SH-SY5Y (cell line): ENCODE data around the gene TENM4.

Source experiments
- GATA2 ChIP-seq: IDR thresholded peaks from 2 replicates; pipeline ENCODE4 v1.6.1; 2011; ENCODE audit warnings: mild to moderate bottlenecking, low read depth, low read length
- GATA3 ChIP-seq: IDR thresholded peaks from 2 replicates; pipeline ENCODE4 v1.6.1; 2011; ENCODE audit warnings: low read depth, mild to moderate bottlenecking, low read length, moderate library complexity

The TENM4 gene

GRCh38 chr11:79192836-79193235 is 248.0 kb downstream of the TENM4 start:
- TF ChIP-seq GATA2 (no peak), GATA3 (no peak)

GRCh38 chr11:79189601-79190000 is 251.2 kb downstream of the TENM4 start:
- TF ChIP-seq GATA2 = no peak
- TF ChIP-seq GATA3 = no peak

GRCh38 chr11:79189055-79189454 is 251.8 kb downstream of the TENM4 start:
- no peak for TF ChIP-seq GATA3
- TF ChIP-seq GATA2 = no peak

DNA sequence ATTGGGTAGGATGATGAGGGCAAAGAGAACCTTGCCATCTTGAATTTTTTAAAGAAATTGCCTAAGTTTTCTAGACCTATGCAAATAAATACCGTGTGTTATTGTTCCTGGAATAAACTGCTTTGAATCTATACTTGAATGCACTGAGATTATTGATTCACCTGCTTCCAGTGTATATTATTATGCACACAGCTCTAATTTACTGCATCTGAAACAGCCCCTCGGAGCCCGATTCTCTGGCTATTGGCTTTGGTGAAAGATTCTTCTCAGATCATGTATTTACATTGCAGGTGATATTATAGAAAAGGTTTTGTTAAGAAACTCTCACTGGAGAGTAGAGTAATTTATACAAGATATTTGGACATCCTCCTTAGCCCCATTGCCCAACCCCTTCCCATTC is 254.2 kb downstream of the TENM4 start:
- no peak for TF ChIP-seq GATA2
- TF ChIP-seq GATA3 = no peak

DNA sequence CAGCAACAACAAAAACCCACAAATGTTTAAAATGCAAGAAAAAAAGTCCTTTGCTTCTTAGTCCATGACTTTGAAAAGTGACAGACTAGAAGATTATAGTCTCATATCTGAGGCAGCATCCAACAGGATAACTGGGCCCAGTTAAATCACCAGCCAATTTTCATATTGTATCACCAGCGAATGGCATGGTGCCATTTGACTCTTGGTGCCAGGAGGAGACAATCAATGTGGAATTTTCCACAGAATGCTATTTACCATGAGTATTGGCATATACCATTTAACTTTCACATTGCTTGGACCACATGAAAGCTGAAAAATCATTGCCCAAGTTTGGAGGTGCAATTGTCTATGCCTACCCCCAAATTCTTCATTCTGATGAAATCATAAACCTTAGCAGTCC is 255.5 kb downstream of the TENM4 start:
- TF ChIP-seq GATA3 (no peak), GATA2 (no peak)

- TF ChIP-seq GATA3 (no peak), GATA2 (no peak)
These were observed 256.5 kb downstream of the TENM4 start for GRCh38 chr11:79184285-79184684.

DNA sequence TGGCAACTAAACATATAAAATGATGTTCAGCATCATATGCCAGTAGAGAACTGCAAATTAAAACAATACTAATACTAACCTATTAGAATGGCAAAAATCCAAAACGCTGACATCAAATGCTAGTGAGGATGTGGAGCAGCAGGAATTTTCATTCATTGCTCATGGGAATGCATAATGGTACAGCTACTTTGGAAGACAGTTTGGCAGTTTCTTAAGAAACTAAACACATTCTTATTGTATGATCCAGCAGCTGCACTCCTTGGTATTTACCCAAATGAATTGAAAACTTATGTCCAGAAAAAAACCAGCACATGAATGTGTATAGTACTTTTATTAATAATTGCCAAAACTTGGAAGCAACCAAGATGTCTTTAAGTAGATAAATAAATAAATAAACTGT is 258.0 kb downstream of the TENM4 start:
- TF ChIP-seq GATA2 = no peak
- no peak for TF ChIP-seq GATA3

DNA sequence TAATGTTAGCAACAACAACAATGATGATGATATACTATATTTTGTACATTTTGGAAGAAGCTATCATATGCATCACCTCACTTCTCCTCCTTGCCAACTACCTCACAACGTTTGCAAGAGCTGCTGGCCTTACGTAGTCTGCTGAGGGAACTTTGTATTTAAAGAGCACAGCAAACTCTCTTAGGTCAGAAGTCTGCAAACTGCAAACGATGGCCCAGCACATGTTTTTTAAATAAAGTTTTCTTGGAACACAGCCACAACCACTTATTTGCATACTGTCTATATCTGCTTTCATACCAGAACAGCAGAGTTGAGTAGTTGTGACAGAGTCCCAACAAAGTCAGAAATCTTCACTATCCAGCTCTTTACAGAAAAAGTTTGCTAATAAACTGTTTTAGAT is 261.7 kb downstream of the TENM4 start:
- no peak for TF ChIP-seq GATA3

DNA sequence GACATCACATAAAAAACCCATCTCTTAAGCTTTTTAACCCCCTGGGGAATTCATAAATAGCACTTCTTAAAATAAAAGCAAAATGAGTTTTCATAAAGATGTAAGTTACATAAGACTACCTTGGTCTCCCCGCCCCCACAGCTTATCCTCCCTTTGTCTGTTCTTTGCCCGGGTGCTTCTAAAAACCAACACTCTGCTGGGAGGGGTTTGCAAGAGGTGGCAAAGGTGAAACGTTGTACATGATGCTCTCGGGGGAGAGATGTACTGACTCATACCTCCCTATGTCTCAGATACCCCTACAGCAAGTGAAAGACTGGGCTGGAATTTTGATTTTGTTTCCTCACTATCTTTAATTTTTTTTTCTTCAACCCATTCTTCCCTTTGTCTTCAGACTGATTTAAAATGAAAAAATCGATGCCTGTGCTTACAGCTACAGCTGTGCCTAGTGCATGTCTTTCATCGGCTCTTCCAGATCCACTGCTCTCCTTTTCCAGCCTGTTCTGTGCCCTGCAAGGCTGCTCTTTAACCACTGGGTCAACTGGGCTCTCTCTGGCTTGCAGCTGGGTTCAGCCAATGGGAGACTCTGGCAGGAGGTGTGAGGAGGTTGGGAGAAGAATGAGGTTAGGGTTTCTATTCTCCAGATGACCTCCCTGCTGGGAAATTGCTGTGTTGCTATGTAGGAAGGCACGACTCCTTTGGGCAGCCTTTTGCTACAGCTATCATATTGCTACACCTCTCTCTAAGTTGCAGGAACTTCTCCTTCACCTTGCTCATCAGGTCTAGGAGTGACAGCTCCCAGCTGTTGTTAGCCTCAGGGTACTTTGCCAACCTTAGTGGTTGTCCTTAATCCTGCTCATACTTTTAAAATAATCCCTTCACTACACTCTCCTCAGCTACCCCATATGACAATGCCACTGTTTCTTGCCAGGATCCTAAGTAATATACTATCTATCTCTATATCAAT is 266.5 kb downstream of the TENM4 start:
- no peak for TF ChIP-seq GATA2
- TF ChIP-seq GATA3 = no peak

DNA sequence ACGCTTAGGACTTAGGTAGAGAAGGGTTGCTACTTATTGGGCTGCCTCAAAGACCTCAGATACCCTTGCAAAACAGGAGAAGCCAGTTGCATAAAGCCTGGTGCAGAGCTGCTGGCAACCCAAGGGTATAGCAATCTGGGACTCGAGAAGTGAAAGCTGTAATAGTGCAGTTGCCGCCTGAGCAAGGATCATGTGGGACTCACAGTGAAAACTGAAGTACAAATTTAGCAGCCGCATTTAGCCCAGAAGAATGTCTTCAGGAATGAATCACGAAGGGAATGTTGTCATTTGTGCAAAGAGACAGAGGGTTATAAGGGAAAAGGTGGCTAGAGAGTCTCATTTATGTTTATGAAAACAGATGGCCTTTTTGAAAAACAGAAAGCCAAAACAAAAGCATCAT is 267.2 kb downstream of the TENM4 start:
- TF ChIP-seq GATA2 (no peak), GATA3 (no peak)

- TF ChIP-seq GATA3 (no peak), GATA2 (no peak)
These were observed 270.5 kb downstream of the TENM4 start for GRCh38 chr11:79170321-79170720.

- no peak for TF ChIP-seq GATA3
- no peak for TF ChIP-seq GATA2
These were observed 272.2 kb downstream of the TENM4 start for GRCh38 chr11:79168530-79169110.

DNA sequence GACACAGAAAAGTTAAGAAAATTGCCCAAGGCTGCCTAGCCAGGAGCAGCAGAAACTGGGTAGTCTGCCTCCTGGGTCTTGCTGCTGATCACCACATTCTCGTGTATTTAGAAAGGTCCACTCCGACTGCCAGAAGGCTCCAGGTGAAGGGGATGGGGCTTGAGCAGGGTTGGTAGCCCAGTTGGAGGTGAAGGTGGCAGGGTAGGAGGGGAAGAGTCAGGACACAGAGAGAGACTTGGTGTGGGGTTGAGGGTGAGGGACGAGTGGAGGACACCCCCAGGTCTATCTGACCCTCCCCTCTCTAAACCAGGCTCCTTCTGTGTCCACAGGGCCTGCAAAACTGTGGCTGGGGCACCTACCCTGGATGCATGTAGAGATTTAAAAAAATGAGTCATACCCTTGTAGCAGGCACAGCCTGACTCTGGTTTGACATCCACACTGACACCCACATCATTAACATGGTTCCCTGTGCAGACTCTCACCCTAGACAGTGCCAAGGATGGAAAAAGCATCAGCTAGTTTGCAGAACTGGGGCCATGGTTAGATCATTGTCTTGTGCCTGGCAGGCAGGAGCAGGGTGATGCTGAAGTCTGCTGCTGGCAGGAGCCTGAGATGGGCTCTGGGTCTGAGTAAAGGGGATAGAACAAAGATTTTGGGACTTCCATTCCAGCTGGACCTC is 273.2 kb downstream of the TENM4 start:
- TF ChIP-seq GATA3 (no peak), GATA2 (no peak)

DNA sequence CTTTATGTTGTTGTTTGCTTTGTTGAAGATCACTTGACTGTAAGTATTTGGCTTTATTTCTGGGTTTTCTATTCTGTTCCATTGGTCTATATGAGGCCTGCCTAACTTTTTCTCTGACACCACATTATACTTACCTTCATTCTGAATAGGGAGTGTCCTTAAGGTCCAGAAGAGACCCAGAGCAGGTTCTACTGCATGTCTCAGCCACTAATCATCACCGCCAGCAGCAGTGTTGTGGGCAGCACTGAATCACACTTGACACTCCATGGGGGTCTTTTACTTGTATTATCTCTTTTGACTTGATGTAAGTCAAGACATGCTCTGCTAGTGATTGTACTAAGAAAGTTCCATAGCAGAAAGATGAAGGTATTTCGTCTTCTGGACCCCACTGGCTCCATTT is 274.9 kb downstream of the TENM4 start:
- TF ChIP-seq GATA3 = no peak
- no peak for TF ChIP-seq GATA2

DNA sequence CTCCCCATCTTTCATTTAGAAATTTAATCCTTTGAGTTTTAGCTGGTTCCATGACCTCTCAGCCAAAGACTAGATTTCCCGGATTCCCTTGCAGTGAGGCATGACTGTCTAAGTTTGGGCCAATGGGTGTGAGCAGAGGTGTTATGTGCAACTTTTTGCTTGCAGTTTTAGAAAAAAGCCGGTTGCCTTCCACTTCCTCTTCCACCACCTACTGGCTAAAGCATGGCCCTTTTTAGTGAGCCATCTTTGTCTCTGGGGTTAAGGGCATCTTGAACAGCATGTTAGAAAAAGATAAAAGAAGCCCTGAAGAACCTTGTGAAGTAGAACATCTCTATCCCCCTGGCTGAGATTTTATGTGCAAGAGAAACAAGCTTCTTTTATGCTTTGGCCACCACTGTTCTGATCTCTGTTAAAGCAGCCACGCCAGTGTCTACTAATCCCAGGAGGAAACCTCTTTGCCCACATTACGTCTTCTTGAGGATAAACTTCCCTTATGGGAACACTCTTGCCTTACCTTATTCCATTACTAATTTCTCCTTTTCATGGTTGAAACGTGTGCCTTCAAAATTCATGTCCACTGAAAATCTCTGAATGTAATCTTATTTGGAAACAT is 279.9 kb downstream of the TENM4 start:
- TF ChIP-seq GATA2 (no peak), GATA3 (no peak)

DNA sequence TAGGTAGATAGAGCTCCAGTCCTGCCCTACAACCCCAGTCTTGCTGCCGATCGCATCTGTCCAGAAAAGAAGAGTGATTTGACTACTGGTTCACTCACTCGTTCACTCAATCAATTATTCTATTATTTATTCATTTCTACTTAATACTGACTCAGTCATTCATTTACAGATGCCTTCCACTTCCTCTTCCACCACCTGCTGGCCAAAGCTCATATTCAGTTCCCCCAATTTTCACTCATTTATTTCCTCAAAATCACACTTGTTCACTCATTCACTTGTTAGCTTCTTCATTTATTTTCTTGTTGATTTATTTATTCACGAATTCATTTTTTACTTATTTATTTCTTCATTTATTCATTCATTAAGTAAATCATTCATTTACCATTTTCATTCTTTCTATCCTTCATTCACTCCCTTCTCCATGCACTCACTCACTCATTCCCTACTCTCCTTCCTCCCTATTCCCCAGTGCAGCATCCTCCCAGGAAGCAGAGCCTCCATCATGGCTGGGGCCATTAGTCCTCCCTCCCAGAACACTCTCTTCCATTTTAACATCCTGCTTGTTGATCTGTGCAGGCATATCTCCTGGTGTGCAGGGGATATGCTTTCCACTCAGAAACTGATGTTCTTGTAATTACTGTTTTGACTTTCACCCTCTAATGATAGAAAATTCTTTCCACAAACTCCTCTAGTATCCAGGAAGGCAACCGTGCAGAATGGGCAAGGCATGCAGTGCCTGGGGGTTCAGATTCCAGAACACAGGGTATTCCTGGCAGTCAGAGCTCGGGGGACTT is 281.0 kb downstream of the TENM4 start:
- TF ChIP-seq GATA3 (no peak), GATA2 (no peak)
